ENCODE data around the gene UGT1A3.

GRCh38 chr2:233693963-233694362 is 34.9 kb upstream of the UGT1A3 start:
- TF ChIP-seq, protein P1, sequence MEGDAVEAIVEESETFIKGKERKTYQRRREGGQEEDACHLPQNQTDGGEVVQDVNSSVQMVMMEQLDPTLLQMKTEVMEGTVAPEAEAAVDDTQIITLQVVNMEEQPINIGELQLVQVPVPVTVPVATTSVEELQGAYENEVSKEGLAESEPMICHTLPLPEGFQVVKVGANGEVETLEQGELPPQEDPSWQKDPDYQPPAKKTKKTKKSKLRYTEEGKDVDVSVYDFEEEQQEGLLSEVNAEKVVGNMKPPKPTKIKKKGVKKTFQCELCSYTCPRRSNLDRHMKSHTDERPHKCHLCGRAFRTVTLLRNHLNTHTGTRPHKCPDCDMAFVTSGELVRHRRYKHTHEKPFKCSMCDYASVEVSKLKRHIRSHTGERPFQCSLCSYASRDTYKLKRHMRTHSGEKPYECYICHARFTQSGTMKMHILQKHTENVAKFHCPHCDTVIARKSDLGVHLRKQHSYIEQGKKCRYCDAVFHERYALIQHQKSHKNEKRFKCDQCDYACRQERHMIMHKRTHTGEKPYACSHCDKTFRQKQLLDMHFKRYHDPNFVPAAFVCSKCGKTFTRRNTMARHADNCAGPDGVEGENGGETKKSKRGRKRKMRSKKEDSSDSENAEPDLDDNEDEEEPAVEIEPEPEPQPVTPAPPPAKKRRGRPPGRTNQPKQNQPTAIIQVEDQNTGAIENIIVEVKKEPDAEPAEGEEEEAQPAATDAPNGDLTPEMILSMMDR (IDR thresholded peaks at IDR 0.05): no peak
- TF ChIP-seq POLR2A (IDR thresholded peaks at IDR 0.05): no peak
